ENCODE measurements around the gene CENPT. TPM values are rescaled to one million over a fixed set of nuclear protein-coding genes. Genes with fewer than 3 reads are reported as not detected.

Gene CENPT
- total RNA-seq, 1 donor from 2014 or later: 36.2 TPM

DNA sequence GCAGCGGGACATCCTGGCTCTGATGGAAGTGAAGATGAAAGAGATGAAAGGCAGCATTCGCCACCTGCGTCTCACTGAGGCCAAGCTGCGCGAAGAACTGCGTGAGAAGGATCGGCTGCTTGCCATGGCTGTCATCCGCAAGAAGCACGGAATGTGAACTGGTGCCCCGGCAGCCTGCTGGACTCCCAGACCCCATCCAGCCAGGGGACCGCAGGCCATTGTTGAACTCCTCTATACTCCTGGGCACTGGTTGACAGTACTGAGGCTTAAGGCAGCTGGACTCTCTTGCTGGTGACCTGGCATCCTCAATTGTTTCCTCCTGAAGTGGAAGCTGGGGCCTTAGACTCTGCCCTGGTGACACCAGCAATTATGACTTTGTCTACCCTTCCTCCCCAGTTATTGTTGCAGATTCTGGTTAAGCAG, 4.1 kb downstream of the CENPT start:
- Histone ChIP-seq H2AFZ (replicated peaks) (no peak overlapping the region), H3K36me3 (no peaks in the 10 kb centered on the region)

DNA sequence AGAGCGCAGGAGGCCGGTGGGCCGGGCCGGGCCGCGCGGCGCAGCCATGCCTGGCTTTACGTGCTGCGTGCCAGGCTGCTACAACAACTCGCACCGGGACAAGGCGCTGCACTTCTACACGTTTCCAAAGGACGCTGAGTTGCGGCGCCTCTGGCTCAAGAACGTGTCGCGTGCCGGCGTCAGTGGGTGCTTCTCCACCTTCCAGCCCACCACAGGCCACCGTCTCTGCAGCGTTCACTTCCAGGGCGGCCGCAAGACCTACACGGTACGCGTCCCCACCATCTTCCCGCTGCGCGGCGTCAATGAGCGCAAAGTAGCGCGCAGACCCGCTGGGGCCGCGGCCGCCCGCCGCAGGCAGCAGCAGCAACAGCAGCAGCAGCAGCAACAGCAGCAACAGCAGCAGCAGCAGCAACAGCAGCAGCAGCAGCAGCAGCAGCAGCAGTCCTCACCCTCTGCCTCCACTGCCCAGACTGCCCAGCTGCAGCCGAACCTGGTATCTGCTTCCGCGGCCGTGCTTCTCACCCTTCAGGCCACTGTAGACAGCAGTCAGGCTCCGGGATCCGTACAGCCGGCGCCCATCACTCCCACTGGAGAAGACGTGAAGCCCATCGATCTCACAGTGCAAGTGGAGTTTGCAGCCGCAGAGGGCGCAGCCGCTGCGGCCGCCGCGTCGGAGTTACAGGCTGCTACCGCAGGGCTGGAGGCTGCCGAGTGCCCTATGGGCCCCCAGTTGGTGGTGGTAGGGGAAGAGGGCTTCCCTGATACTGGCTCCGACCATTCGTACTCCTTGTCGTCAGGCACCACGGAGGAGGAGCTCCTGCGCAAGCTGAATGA, 4.8 kb downstream of the CENPT start:
- peak overlapping the region; percentile 100 for H2AFZ ChIP-seq (replicated peaks)
- Mint-ChIP-seq H3K4me3 (peak overlapping the region; percentile 93), H3K9me3 (no peaks in the 10 kb centered on the region), H3K36me3 (no peaks in the 10 kb centered on the region), H3K27me3 (ENCODE audit: insufficient read depth, low read depth) (no peaks in the 10 kb centered on the region), H3K4me1 (peaks cover 37% of the 10 kb centered on the region), H3K27ac (peak overlapping the region; percentile 74)
- peak overlapping the region; percentile 44 for H3K9ac ChIP-seq
- peaks cover 31% of the 10 kb centered on the region for H4K20me1 ChIP-seq (ENCODE audit: low read depth)
- H3K27ac ChIP-seq: no peak overlapping the region
- no peaks in the 10 kb centered on the region for H3K9me3 ChIP-seq (ENCODE audit: low read depth)
- peak overlapping the region; percentile 91 for H3K4me2 ChIP-seq
- TF ChIP-seq, protein P1, sequence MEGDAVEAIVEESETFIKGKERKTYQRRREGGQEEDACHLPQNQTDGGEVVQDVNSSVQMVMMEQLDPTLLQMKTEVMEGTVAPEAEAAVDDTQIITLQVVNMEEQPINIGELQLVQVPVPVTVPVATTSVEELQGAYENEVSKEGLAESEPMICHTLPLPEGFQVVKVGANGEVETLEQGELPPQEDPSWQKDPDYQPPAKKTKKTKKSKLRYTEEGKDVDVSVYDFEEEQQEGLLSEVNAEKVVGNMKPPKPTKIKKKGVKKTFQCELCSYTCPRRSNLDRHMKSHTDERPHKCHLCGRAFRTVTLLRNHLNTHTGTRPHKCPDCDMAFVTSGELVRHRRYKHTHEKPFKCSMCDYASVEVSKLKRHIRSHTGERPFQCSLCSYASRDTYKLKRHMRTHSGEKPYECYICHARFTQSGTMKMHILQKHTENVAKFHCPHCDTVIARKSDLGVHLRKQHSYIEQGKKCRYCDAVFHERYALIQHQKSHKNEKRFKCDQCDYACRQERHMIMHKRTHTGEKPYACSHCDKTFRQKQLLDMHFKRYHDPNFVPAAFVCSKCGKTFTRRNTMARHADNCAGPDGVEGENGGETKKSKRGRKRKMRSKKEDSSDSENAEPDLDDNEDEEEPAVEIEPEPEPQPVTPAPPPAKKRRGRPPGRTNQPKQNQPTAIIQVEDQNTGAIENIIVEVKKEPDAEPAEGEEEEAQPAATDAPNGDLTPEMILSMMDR (IDR thresholded peaks at IDR 0.05): peak; percentile 54
- TF ChIP-seq EZH2phosphoT487 (IDR thresholded peaks at IDR 0.05): no peak
- H3F3A ChIP-seq (ENCODE audit: low read depth): peaks cover 38% of the 10 kb centered on the region
- peak overlapping the region; percentile 96 for H3K4me3 ChIP-seq
- peaks cover 24% of the 10 kb centered on the region for H3K4me1 ChIP-seq
- peak; percentile 83 for DNase-seq (ENCODE audit: low spot score)
- H3K36me3 ChIP-seq: no peaks in the 10 kb centered on the region
- H3K27me3 ChIP-seq: no peaks in the 10 kb centered on the region
- peaks cover 41% of the 10 kb centered on the region for H3K79me2 ChIP-seq (ENCODE audit: low read depth)

More for the DNA sequence above, 4.1 kb downstream of the CENPT start:
- Histone ChIP-seq H3K9me3 (ENCODE audit: low read depth) (no peaks in the 10 kb centered on the region), H3K27me3 (no peaks in the 10 kb centered on the region), H3K27ac (no peak overlapping the region), H3K79me2 (ENCODE audit: low read depth) (peaks cover 47% of the 10 kb centered on the region), H3K4me3 (peak overlapping the region; percentile 96), H3K9ac (peak overlapping the region; percentile 44), H3F3A (ENCODE audit: low read depth) (peaks cover 38% of the 10 kb centered on the region), H4K20me1 (ENCODE audit: low read depth) (peaks cover 37% of the 10 kb centered on the region), H3K4me1 (peaks cover 31% of the 10 kb centered on the region), H3K4me2 (peak overlapping the region; percentile 91)
- peak overlapping the region; percentile 93 for H3K4me3 Mint-ChIP-seq
- no peaks in the 10 kb centered on the region for H3K27me3 Mint-ChIP-seq (ENCODE audit: insufficient read depth, low read depth)
- peak overlapping the region; percentile 74 for H3K27ac Mint-ChIP-seq
- no peak for TF ChIP-seq EZH2phosphoT487 (IDR thresholded peaks at IDR 0.05)
- no peak for TF ChIP-seq EZH2 (IDR thresholded peaks at IDR 0.05)
- TF ChIP-seq, protein P1 (IDR thresholded peaks at IDR 0.05): no peak
- peaks cover 42% of the 10 kb centered on the region for H3K4me1 Mint-ChIP-seq
- H3K9me3 Mint-ChIP-seq: no peaks in the 10 kb centered on the region
- peaks cover 2% of the 10 kb centered on the region for H3K36me3 Mint-ChIP-seq
- no peak for DNase-seq (ENCODE audit: low spot score)

DNA sequence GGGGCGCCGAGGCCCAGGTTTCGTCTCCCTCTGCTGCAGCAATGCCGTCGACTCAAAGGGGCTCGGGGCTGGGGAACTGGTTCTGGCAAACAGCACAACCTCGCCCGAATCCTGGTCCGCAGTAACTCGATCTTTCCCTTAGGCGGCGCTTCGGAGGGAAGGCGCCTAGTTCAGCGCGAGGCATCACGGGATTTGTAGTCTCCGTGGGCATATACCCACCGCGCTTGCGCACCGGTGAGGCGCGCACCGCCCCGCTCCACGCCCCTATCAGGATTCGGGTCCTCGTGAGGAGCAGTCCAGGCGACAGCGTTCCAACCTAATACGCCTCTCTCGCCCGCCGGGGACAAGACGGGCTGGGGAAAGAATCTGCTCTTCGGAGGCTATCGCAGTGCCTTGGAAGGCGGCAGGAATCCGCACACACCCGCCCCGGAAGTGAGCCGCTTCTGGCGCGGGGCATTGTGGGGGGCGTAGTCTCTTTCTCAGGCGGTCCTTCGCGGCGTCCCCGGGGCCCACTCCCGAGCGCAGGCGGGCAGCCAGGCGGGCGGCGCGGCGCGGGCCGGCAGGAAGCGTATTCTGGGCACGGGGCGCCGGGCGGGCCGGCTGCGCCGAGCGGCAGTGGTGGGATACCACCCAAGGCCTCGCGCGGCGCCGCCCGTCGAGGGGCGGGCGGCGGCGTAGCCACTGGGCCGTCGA, 5.5 kb downstream of the CENPT start, which contains the start of gene THAP11:
THAP11 (plus strand) TSS at position 505 of the 693 bp plus-strand sequence. CDS start 235 bp downstream, outside the sequence.
- no peaks in the 10 kb centered on the region for H3K9me3 ChIP-seq (ENCODE audit: low read depth)
- Mint-ChIP-seq H3K36me3 (no peaks in the 10 kb centered on the region), H3K27me3 (ENCODE audit: insufficient read depth, low read depth) (peaks cover 3% of the 10 kb centered on the region), H3K27ac (peak within 1 kb of the TSS; percentile 97), H3K4me3 (peak within 1 kb of the TSS; percentile 93), H3K4me1 (peaks cover 35% of the 10 kb centered on the region), H3K9me3 (no peaks in the 10 kb centered on the region)
- H3K4me2 ChIP-seq: peak within 1 kb of the TSS; percentile 91
- H2AFZ ChIP-seq (replicated peaks): peak within 1 kb of the TSS; percentile 100
- peaks cover 24% of the 10 kb centered on the region for H3K4me1 ChIP-seq
- TF ChIP-seq EZH2 (IDR thresholded peaks at IDR 0.05) (no peak), EZH2phosphoT487 (IDR thresholded peaks at IDR 0.05) (no peak)
- TF ChIP-seq, protein P1 (IDR thresholded peaks at IDR 0.05): peak; percentile 71
- H4K20me1 ChIP-seq (ENCODE audit: low read depth): peaks cover 24% of the 10 kb centered on the region
- H3K27ac ChIP-seq: peak within 1 kb of the TSS; percentile 91
- no peaks in the 10 kb centered on the region for H3K27me3 ChIP-seq
- peak; percentile 98 for DNase-seq (ENCODE audit: low spot score)
- peaks cover 38% of the 10 kb centered on the region for H3F3A ChIP-seq (ENCODE audit: low read depth)
- H3K4me3 ChIP-seq: peak within 1 kb of the TSS; percentile 96
- H3K79me2 ChIP-seq (ENCODE audit: low read depth): peaks cover 33% of the 10 kb centered on the region
- peak within 1 kb of the TSS; percentile 61 for H3K9ac ChIP-seq
- H3K36me3 ChIP-seq: no peaks in the 10 kb centered on the region

Data from neural progenitor cell (in vitro differentiated cells).